ENCODE data around the gene AKT2.

AKT2 gene

DNA sequence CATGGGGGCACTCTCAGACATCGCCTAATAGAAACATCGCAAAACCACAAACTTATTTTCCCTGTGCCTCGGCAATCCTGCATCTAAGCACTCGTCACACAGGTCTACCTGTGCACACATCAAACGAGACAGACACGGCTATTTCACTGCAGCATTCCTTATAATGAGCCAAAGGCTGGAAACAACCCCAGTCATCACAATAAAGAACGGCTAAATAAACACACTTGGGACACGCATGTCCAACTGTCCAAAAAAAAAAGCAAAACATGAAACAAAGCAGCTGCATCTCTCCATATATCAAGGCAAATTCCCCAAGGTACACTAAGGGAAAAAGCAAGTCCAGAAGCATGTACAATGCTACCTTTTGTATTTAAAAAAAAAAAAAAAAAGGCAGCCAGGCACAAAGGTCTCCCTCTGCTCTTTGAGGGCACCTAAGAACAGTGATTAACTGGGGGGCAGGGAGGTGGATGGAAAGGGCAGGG lies 31.5 kb downstream of the AKT2 start:
- TF ChIP-seq FOXM1 (IDR thresholded peaks at IDR 0.05; ENCODE audit: borderline replicate concordance, low read depth) (no peak), TAF1 (IDR thresholded peaks at IDR 0.05; ENCODE audit: low read depth) (no peak), YY1 (IDR thresholded peaks at IDR 0.05; ENCODE audit: low read depth) (no peak)
- TF ChIP-seq, protein P1, sequence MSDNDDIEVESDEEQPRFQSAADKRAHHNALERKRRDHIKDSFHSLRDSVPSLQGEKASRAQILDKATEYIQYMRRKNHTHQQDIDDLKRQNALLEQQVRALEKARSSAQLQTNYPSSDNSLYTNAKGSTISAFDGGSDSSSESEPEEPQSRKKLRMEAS (IDR thresholded peaks at IDR 0.05), result no peak
- TF ChIP-seq, protein P2, sequence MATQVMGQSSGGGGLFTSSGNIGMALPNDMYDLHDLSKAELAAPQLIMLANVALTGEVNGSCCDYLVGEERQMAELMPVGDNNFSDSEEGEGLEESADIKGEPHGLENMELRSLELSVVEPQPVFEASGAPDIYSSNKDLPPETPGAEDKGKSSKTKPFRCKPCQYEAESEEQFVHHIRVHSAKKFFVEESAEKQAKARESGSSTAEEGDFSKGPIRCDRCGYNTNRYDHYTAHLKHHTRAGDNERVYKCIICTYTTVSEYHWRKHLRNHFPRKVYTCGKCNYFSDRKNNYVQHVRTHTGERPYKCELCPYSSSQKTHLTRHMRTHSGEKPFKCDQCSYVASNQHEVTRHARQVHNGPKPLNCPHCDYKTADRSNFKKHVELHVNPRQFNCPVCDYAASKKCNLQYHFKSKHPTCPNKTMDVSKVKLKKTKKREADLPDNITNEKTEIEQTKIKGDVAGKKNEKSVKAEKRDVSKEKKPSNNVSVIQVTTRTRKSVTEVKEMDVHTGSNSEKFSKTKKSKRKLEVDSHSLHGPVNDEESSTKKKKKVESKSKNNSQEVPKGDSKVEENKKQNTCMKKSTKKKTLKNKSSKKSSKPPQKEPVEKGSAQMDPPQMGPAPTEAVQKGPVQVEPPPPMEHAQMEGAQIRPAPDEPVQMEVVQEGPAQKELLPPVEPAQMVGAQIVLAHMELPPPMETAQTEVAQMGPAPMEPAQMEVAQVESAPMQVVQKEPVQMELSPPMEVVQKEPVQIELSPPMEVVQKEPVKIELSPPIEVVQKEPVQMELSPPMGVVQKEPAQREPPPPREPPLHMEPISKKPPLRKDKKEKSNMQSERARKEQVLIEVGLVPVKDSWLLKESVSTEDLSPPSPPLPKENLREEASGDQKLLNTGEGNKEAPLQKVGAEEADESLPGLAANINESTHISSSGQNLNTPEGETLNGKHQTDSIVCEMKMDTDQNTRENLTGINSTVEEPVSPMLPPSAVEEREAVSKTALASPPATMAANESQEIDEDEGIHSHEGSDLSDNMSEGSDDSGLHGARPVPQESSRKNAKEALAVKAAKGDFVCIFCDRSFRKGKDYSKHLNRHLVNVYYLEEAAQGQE (IDR thresholded peaks at IDR 0.05; ENCODE audit: low read depth), result no peak

DNA sequence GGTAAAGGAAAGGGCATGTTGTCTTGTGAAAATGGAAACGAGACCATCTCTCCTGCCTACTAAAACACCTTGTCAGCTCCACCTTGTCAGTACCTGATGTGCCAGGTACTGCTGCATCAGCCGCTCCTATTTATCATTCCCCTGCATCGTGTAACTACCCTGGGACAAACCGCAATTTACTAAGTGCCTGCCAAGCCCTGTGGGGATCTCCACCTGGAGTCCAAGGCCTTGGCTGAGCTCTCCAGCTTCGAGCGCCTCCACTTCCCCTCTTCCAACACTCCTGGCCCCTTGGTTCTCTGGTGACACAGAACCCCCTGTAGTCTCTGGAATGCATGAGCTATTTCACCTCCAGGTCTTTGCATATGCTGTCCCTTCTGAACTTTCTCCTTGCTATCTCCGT lies 32.8 kb downstream of the AKT2 start:
- no peak for TF ChIP-seq CREB1 (IDR thresholded peaks at IDR 0.05; ENCODE audit: low read depth)
- no peak for TF ChIP-seq TEAD4 (IDR thresholded peaks at IDR 0.05)
- TF ChIP-seq YY1 (IDR thresholded peaks at IDR 0.05; ENCODE audit: low read depth), result no peak
- no peak for TF ChIP-seq TAF1 (IDR thresholded peaks at IDR 0.05; ENCODE audit: low read depth)
- TF ChIP-seq EP300 (IDR thresholded peaks at IDR 0.05; ENCODE audit: borderline replicate concordance), result no peak
- no peak for TF ChIP-seq CEBPB (IDR thresholded peaks at IDR 0.05)
- TF ChIP-seq, protein P3, sequence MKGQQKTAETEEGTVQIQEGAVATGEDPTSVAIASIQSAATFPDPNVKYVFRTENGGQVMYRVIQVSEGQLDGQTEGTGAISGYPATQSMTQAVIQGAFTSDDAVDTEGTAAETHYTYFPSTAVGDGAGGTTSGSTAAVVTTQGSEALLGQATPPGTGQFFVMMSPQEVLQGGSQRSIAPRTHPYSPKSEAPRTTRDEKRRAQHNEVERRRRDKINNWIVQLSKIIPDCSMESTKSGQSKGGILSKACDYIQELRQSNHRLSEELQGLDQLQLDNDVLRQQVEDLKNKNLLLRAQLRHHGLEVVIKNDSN (IDR thresholded peaks at IDR 0.05), result no peak
- no peak for TF ChIP-seq EGR1 (IDR thresholded peaks at IDR 0.05)
- TF ChIP-seq TCF12 (IDR thresholded peaks at IDR 0.05; ENCODE audit: low read depth), result no peak
- no peak for TF ChIP-seq FOXM1 (IDR thresholded peaks at IDR 0.05; ENCODE audit: borderline replicate concordance, low read depth)
- TF ChIP-seq ZBTB7A (IDR thresholded peaks at IDR 0.05; ENCODE audit: low read depth), result no peak

DNA sequence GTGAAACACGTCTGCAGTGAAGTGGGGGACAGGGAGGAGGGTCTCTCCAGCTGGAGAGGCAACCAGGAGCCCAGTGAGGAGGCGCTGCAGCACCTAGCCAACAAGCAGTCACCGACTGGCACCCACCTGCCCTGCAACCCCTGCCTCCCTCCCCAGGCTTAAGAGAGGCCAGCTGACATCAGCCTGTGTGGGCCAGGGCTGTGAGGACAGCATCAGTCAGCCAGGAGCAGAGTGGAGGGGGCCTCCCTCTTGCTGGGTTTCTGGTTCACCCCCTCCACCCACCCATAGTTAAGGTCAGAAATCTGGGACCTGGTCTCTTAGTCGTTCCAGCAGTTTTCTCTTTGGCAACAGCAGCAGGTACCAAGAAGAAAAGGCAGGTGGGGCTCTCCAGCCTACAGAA lies 33.2 kb downstream of the AKT2 start:
- TF ChIP-seq TCF12 (IDR thresholded peaks at IDR 0.05; ENCODE audit: low read depth), result no peak
- TF ChIP-seq EGR1 (IDR thresholded peaks at IDR 0.05), result no peak
- TF ChIP-seq EP300 (IDR thresholded peaks at IDR 0.05; ENCODE audit: borderline replicate concordance), result no peak
- TF ChIP-seq YY1 (IDR thresholded peaks at IDR 0.05; ENCODE audit: low read depth), result no peak
- no peak for TF ChIP-seq CEBPB (IDR thresholded peaks at IDR 0.05)
- TF ChIP-seq ZBTB7A (IDR thresholded peaks at IDR 0.05; ENCODE audit: low read depth), result no peak
- TF ChIP-seq, protein P1 (IDR thresholded peaks at IDR 0.05), result no peak
- no peak for TF ChIP-seq RAD21 (IDR thresholded peaks at IDR 0.05; ENCODE audit: low read depth)
- TF ChIP-seq TEAD4 (IDR thresholded peaks at IDR 0.05), result no peak
- no peak for TF ChIP-seq CREB1 (IDR thresholded peaks at IDR 0.05; ENCODE audit: low read depth)
- no peak for TF ChIP-seq TAF1 (IDR thresholded peaks at IDR 0.05; ENCODE audit: low read depth)
- TF ChIP-seq FOXM1 (IDR thresholded peaks at IDR 0.05; ENCODE audit: borderline replicate concordance, low read depth), result no peak
- TF ChIP-seq, protein P2 (IDR thresholded peaks at IDR 0.05; ENCODE audit: low read depth), result no peak
- no peak for TF ChIP-seq NFIC (IDR thresholded peaks at IDR 0.05)
- TF ChIP-seq, protein P3 (IDR thresholded peaks at IDR 0.05), result no peak

DNA sequence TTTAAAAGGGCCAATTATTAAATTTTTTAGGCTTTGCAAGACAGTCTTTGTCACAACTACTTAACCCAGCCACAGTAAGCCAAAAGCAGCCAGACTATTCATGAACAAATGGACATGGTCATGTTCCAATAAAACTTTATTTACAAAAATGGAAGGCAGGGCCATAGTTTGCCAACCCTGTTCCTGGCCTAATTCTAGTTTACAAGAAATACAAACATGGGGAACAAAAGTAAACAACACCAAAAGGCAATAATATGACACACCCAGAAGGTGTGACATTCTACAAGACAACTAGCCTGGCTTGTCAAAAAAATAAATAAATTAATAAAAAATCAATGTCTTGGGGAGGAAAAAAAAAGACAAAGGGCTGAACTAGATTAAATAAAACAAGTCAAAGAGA lies 33.9 kb downstream of the AKT2 start:
- TF ChIP-seq TCF12 (IDR thresholded peaks at IDR 0.05; ENCODE audit: low read depth) (no peak), EP300 (IDR thresholded peaks at IDR 0.05; ENCODE audit: borderline replicate concordance) (no peak), RAD21 (IDR thresholded peaks at IDR 0.05; ENCODE audit: low read depth) (no peak), TAF1 (IDR thresholded peaks at IDR 0.05; ENCODE audit: low read depth) (no peak), YY1 (IDR thresholded peaks at IDR 0.05; ENCODE audit: low read depth) (no peak), EGR1 (IDR thresholded peaks at IDR 0.05) (no peak), NFIC (IDR thresholded peaks at IDR 0.05) (no peak), CREB1 (IDR thresholded peaks at IDR 0.05; ENCODE audit: low read depth) (no peak), CEBPB (IDR thresholded peaks at IDR 0.05) (no peak), ZBTB7A (IDR thresholded peaks at IDR 0.05; ENCODE audit: low read depth) (no peak)
- TF ChIP-seq, protein P1 (IDR thresholded peaks at IDR 0.05), result no peak
- TF ChIP-seq, protein P2 (IDR thresholded peaks at IDR 0.05; ENCODE audit: low read depth), result no peak

Data from Ishikawa (cell line).